NCI-H526 (cell line): ENCODE measurements around the gene KRT76.
A peak's percentile ranks its signal among the peaks of the same experiment; 100 is the strongest.

Source experiments
- DNase-seq, 2 experiments: peaks; one replicate each; lab custom pipeline; 2025; lab: John Stamatoyannopoulos, UW

KRT76 gene

GRCh38 chr12:52730793-52731192, 46.4 kb downstream of the KRT76 start:
- no peak for DNase-seq

DNA sequence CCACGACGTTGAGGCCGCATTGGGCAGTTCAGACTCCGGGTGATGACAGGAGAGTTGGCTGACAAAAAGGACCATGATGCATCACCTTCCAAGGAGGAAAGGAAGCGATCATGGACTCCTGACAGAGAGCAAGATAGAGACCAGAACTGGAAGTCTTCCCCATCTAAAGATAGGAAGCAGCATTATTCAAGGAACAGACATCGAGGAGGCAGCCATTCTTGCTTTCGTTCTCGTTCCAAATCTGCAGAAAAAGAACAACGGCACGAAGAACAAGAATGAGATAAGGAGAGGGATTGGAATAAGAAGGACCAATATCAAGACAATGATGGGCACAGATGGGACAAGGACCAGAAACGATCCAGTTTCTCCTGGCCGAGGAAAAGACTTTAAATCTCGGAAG, 46.8 kb downstream of the KRT76 start:
- DNase-seq = no peak

GRCh38 chr12:52729147-52729546, 48.0 kb downstream of the KRT76 start:
- DNase-seq = peak in 1 of 2 experiments; percentile 23

DNA sequence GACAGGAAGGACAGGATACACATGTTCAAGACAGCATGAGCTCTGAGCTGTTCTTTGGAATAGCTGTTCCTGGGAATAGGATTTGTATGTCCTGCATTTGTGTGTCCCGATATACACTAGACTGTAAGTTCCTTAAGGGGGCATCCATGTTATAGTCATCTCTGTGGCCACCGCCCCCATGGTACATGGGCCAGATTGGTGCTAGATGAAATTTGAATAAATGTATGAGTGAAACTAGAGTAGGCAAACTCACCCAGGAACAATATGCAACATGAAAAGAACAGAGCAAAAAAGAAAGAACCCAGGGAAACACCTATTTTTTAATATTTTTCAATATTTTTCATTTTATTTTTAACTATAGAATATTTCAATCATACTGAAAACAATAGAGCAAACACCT, 48.8 kb downstream of the KRT76 start:
- no peak for DNase-seq

DNA sequence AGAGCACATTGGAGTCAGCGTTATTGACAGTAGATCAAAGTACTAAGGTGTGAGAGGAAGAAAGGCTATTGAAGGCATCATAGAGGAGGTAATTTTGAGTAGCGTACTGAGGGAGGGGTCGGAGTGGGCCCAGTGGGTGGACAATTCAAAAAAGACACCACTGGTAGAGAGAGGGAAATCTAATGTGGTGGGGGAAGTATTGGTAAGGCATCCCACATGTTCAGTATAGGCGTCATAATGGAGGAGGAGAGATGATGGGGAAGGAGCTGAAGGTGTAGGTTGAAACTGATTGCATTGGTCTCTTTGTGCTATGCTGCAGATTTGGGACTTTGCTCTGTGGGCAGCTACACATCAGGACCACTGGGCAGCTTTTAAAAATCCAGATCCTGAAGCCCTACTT, 50.1 kb downstream of the KRT76 start:
- DNase-seq = no peak

- DNase-seq = no peak
These were observed 50.7 kb downstream of the KRT76 start for GRCh38 chr12:52726451-52726850.

GRCh38 chr12:52724384-52724783, 52.8 kb downstream of the KRT76 start:
- DNase-seq = no peak

- DNase-seq = no peak
These were observed 54.5 kb downstream of the KRT76 start for GRCh38 chr12:52722680-52723079.

DNA sequence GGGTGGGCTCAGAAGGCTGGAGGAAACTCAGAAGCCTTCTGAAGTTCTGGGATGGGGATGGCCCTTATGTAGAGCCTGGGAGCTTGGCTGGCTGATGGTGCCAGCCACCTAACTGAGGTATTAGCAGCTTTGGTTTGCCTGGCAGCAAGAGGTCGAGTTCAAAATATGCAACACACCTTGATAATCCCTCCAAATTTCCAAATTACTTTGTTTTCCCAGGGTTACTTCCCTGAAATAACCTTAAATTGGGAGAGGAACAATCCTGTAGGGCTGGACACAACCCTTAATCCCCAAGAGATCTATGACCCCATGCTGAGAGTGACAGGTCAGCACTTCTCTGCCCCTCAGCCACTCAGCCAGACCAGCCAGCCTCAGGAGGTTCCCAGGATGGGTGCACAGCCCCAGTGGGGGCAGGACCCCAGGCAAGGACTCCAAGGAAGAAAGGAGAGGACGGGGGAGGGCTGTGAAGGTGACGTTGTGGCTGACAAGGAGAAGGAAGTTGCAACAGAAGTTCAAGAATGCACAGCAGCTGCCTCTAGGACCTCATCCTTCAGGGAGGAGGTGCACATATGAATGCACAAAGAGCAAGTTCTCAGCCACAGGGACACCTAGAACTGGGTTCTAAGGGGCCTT, 55.2 kb downstream of the KRT76 start:
- DNase-seq = no peak

GRCh38 chr12:52720365-52720886, 56.7 kb downstream of the KRT76 start:
- DNase-seq = no peak
